Glomerular visceral epithelial cell (primary cell): ENCODE measurements around the gene ESRP2.

Experiments
- DNase-seq: peaks from one replicate; pipeline ENCODE4 v3.0.0-alpha.2; 2016; ENCODE audit errors: extremely low spot score

Gene ESRP2

GRCh38 chr16:68263559-68264127 is 27.7 kb upstream of the ESRP2 start:
- no peak for DNase-seq

GRCh38 chr16:68259007-68259825 is 23.3 kb upstream of the ESRP2 start:
- no peak for DNase-seq

GRCh38 chr16:68257906-68258800 is 22.2 kb upstream of the ESRP2 start:
- peak; percentile 98 for DNase-seq

GRCh38 chr16:68257251-68257905 is 21.5 kb upstream of the ESRP2 start:
- no peak for DNase-seq

GRCh38 chr16:68255712-68256111 is 19.8 kb upstream of the ESRP2 start:
- DNase-seq = no peak

GRCh38 chr16:68253721-68254120 is 17.8 kb upstream of the ESRP2 start:
- no peak for DNase-seq

GRCh38 chr16:68252383-68252782 is 16.5 kb upstream of the ESRP2 start:
- DNase-seq = no peak

- no peak for DNase-seq
Measured at GRCh38 chr16:68251832-68252231, 15.9 kb upstream of the ESRP2 start.

- DNase-seq = no peak
Measured at GRCh38 chr16:68250951-68251350, 15.0 kb upstream of the ESRP2 start.

GRCh38 chr16:68249371-68249770 is 13.4 kb upstream of the ESRP2 start:
- no peak for DNase-seq

GRCh38 chr16:68247932-68248331 is 12.0 kb upstream of the ESRP2 start:
- DNase-seq = no peak

- DNase-seq = no peak
Measured at GRCh38 chr16:68247400-68247799, 11.5 kb upstream of the ESRP2 start.

- DNase-seq = no peak
Measured at GRCh38 chr16:68246666-68247065, 10.7 kb upstream of the ESRP2 start.

- no peak for DNase-seq
Measured at GRCh38 chr16:68246121-68246520, 10.2 kb upstream of the ESRP2 start.

GRCh38 chr16:68244903-68245853 is 9.3 kb upstream of the ESRP2 start, which contains the start of gene PLA2G15:
Gene PLA2G15, plus strand, starts transcription at chr16:68245373. Its CDS starts 54 bp downstream, at chr16:68245427.
- DNase-seq = peak; percentile 91

GRCh38 chr16:68244481-68244902 is 8.6 kb upstream of the ESRP2 start:
- DNase-seq = no peak

GRCh38 chr16:68242926-68243858 is 7.3 kb upstream of the ESRP2 start:
- no peak for DNase-seq

- DNase-seq = no peak
Measured at GRCh38 chr16:68242085-68242484, 6.2 kb upstream of the ESRP2 start.

- no peak for DNase-seq
Measured at GRCh38 chr16:68238029-68238345, 2.1 kb upstream of the ESRP2 start.
